HepG2 (cell line): ENCODE results near the gene VARS1. TPM values are rescaled to one million over a fixed set of nuclear protein-coding genes. Genes with fewer than 3 reads are reported as not detected.
A peak's percentile ranks its signal among the peaks of the same experiment; 100 is the strongest.

ENCODE experiments used
- DR1 ChIP-seq: sonication (generic); formaldehyde crosslinking; IDR thresholded peaks from 2 replicates; pipeline ENCODE4 v1.8.0; 2021; ENCODE audit warnings: mild to moderate bottlenecking, missing genetic modification reagents, inconsistent platforms
- GMEB2 ChIP-seq: IDR thresholded peaks from 2 replicates; pipeline ENCODE4 v1.6.1; 2016; ENCODE audit warnings: missing biosample characterization, missing genetic modification reagents, low read depth
- GTF3A ChIP-seq: sonication (generic); formaldehyde crosslinking; conservative IDR thresholded peaks from 2 replicates; pipeline ENCODE4 v1.4.0; 2020; ENCODE audit warnings: mild to moderate bottlenecking, missing genetic modification reagents
- HNF4G ChIP-seq, 2 experiments: sonication (generic) in 1 of 2; formaldehyde crosslinking in 1 of 2; IDR thresholded peaks; 2 replicates each; pipeline versions ENCODE4 v1.4.0 to v1.6.1; 2011 to 2020; ENCODE audit warnings: borderline replicate concordance in 2 of 2, low read depth in 2 of 2, mild to moderate bottlenecking in 2 of 2, low read length in 1 of 2, missing genetic modification reagents in 1 of 2, moderate library complexity in 1 of 2
- MATR3 ChIP-seq: sonication (generic); formaldehyde crosslinking; IDR thresholded peaks from 2 replicates; pipeline ENCODE4 v1.4.0; 2020; ENCODE audit warnings: missing genetic modification reagents
- MZF1 ChIP-seq: sonication (generic); formaldehyde crosslinking; IDR thresholded peaks from 2 replicates; pipeline ENCODE4 v1.8.1; 2023; ENCODE audit warnings: mild to moderate bottlenecking, missing genetic modification reagents, borderline replicate concordance
- NCOA5 ChIP-seq: sonication (generic); formaldehyde crosslinking; IDR thresholded peaks from 2 replicates; pipeline ENCODE4 v1.4.0; 2020; ENCODE audit warnings: missing genetic modification reagents
- PAWR ChIP-seq: sonication (generic); formaldehyde crosslinking; IDR thresholded peaks from 2 replicates; pipeline ENCODE4 v1.4.0; 2020; ENCODE audit warnings: missing genetic modification reagents, mild to moderate bottlenecking, borderline replicate concordance
- PTBP1 ChIP-seq: fragments of 200-400 bp; formaldehyde crosslinking; IDR thresholded peaks from 2 replicates; pipeline ENCODE4 v1.6.1; 2018; ENCODE audit warnings: low read length, low read depth; ENCODE audit not compliant: poor library complexity, severe bottlenecking
- SATB2 ChIP-seq: sonication (generic); formaldehyde crosslinking; IDR thresholded peaks from 2 replicates; pipeline ENCODE4 v1.5.0; 2020; ENCODE audit warnings: missing genetic modification reagents
- TBX3 ChIP-seq: fragments of 450-650 bp; IDR thresholded peaks from 2 replicates; pipeline ENCODE4 v1.6.1; 2017; ENCODE audit warnings: antibody characterized with exemption, mild to moderate bottlenecking, inconsistent platforms, borderline replicate concordance
- ZBTB10 ChIP-seq: sonication (generic); formaldehyde crosslinking; IDR thresholded peaks from 2 replicates; pipeline ENCODE4 v1.4.0; 2020; ENCODE audit warnings: missing genetic modification reagents, borderline replicate concordance
- ZMYM4 ChIP-seq: sonication (generic); formaldehyde crosslinking; IDR thresholded peaks from 2 replicates; pipeline ENCODE4 v1.8.1; 2023; ENCODE audit warnings: mild to moderate bottlenecking, missing genetic modification reagents
- ZNF253 ChIP-seq: sonication (generic); formaldehyde crosslinking; IDR thresholded peaks from 2 replicates; pipeline ENCODE4 v1.8.0; 2022; ENCODE audit warnings: mild to moderate bottlenecking, missing genetic modification reagents, borderline replicate concordance
- ZNF639 ChIP-seq: conservative IDR thresholded peaks from 2 replicates; pipeline ENCODE4 v1.6.1; 2018; ENCODE audit warnings: missing genetic modification reagents
- ZNF703 ChIP-seq: sonication (generic); formaldehyde crosslinking; IDR thresholded peaks from 2 replicates; pipeline ENCODE4 v1.5.1; 2020; ENCODE audit warnings: missing genetic modification reagents, mild to moderate bottlenecking, moderate library complexity, borderline replicate concordance
- ZNF784 ChIP-seq: sonication (generic); formaldehyde crosslinking; IDR thresholded peaks from 2 replicates; pipeline ENCODE4 v1.5.1; 2020; ENCODE audit warnings: missing genetic modification reagents, mild to moderate bottlenecking, borderline replicate concordance
- ZNF790 ChIP-seq: sonication (generic); formaldehyde crosslinking; IDR thresholded peaks from 2 replicates; pipeline ENCODE4 v1.8.0; 2022; ENCODE audit warnings: missing genetic modification reagents, mild to moderate bottlenecking, borderline replicate concordance
- polyA plus RNA-seq, 8 experiments: library from polyadenylated mRNA; depleted of rRNA in 3 of 8; stranded (reverse) in 7 of 8; unstranded in 1 of 8; fragments of >200 nt; fragmentation: Illumina TruSeq in 4 of 8; extraction: Trizol in 4 of 8; gene quantifications; 2 replicates each; pipeline versions ENCODE4 v1.2.1 to v1.2.3, GENCODE V29; 2011 to 2016; ENCODE audit warnings: low read depth in 4 of 8, missing spikeins in 1 of 8, mixed read lengths in 1 of 8; ENCODE audit not compliant: insufficient read depth in 1 of 8
- total RNA-seq, 5 experiments: library from RNA; depleted of rRNA; stranded (reverse); fragments of >200 nt; fragmentation: Illumina TruSeq; extraction: Trizol; gene quantifications; 2 replicates each; pipeline ENCODE4 v1.2.3, GENCODE V29; 2016; ENCODE audit warnings: low read depth in 1 of 5
- TF ChIP-seq, protein P1 (sequence below): sonication (generic); formaldehyde crosslinking; IDR thresholded peaks from 2 replicates; pipeline ENCODE4 v1.9.0; 2021; ENCODE audit warnings: missing genetic modification reagents, mild to moderate bottlenecking, borderline replicate concordance

Gene VARS1
- total and polyA plus RNA-seq, 2 of the 13 experiments (the other 11 are each of a cell fraction or from before 2014, with no cell fraction given), result 14.7 to 56.1 TPM

GRCh38 chr6:31778193-31778592 is 17.4 kb downstream of the VARS1 start (continued):
- peak; percentile 50 for TF ChIP-seq HNF4G (IDR thresholded peaks at IDR 0.05; ENCODE audit: borderline replicate concordance, low read depth, low read length)
- no peak for TF ChIP-seq HNF4G (CRISPR knock-in tag; IDR thresholded peaks at IDR 0.05; ENCODE audit: borderline replicate concordance, low read depth)
- no peak for TF ChIP-seq ZNF253 (CRISPR knock-in tag)
- no peak for TF ChIP-seq GMEB2 (CRISPR knock-in tag)
- TF ChIP-seq MATR3 (CRISPR knock-in tag), result no peak
- TF ChIP-seq NCOA5 (CRISPR knock-in tag), result no peak
- no peak for TF ChIP-seq PTBP1
- no peak for TF ChIP-seq PAWR (CRISPR knock-in tag)
- no peak for TF ChIP-seq MZF1
- no peak; the same call in 1 of the 2 replicates for TF ChIP-seq GTF3A
- no peak for TF ChIP-seq SATB2 (CRISPR knock-in tag)
- TF ChIP-seq ZNF703 (CRISPR knock-in tag), result no peak
- TF ChIP-seq ZNF639 (CRISPR knock-in tag), result no peak
- TF ChIP-seq ZNF790 (CRISPR knock-in tag), result no peak
- 0 out of 2 replicates have a peak, but pooled peaks have one; percentile 81 for TF ChIP-seq ZBTB10 (CRISPR knock-in tag)
- no peak for TF ChIP-seq TBX3
- TF ChIP-seq ZMYM4 (CRISPR knock-in tag), result peak; percentile 22; the same call in 1 of the 2 replicates
- TF ChIP-seq, protein P1, sequence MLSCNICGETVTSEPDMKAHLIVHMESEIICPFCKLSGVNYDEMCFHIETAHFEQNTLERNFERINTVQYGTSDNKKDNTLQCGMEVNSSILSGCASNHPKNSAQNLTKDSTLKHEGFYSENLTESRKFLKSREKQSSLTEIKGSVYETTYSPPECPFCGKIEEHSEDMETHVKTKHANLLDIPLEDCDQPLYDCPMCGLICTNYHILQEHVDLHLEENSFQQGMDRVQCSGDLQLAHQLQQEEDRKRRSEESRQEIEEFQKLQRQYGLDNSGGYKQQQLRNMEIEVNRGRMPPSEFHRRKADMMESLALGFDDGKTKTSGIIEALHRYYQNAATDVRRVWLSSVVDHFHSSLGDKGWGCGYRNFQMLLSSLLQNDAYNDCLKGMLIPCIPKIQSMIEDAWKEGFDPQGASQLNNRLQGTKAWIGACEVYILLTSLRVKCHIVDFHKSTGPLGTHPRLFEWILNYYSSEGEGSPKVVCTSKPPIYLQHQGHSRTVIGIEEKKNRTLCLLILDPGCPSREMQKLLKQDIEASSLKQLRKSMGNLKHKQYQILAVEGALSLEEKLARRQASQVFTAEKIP, result no peak
- no peak for TF ChIP-seq ZNF784 (CRISPR knock-in tag)
- TF ChIP-seq DR1 (CRISPR knock-in tag), result no peak
